ENCODE measurements around the gene COL4A3. TPM values are rescaled to one million over a fixed set of nuclear protein-coding genes. Genes with fewer than 3 reads are reported as not detected.
A peak's percentile ranks its signal among the peaks of the same experiment; 100 is the strongest.

The COL4A3 gene
- total RNA-seq, 4 donors from 2014 or later, result under 0.01 to 67.7 (median 10.2) TPM

DNA sequence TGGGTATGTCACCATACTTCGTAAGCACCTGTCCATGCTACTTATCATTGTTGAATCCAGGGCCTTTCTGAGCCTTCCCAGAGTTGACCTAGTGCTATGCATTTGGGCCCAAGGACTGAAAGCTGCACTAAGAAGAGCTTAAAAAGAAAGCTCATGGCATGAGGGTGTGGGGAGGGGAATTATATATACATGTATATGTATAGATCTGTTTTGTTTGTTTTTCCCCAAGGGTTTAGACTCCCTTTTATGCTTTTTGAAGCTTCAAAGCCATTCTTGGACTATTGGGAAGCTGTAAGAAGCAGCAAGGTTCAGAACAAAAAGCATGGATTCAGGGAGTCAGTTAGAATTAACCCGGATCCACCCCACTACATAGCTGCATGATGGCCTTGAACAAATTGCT is 183.9 kb downstream of the COL4A3 start:
- no peak for TF ChIP-seq POLR2A (IDR thresholded peaks at IDR 0.05)
- no peak for TF ChIP-seq CTCF (IDR thresholded peaks at IDR 0.05)
- Histone ChIP-seq H3K9me3 (no peaks in the 10 kb centered on the region), H3K36me3 (peaks cover 0 to 43% (median 0%) of the 10 kb centered on the region in 3 donors), H3K4me1 (no peaks in the 10 kb centered on the region), H3K4me3 (no peak overlapping the region), H3K27ac (no peak overlapping the region), H3K27me3 (no peaks in the 10 kb centered on the region)
- no peak for DNase-seq

- TF ChIP-seq CTCF (IDR thresholded peaks at IDR 0.05) (no peak), POLR2A (IDR thresholded peaks at IDR 0.05) (no peak)
- DNase-seq, result no peak
- H3K9me3 ChIP-seq, result no peaks in the 10 kb centered on the region
- peaks cover 0 to 36% (median 0%) of the 10 kb centered on the region in 3 donors for H3K36me3 ChIP-seq
- no peaks in the 10 kb centered on the region for H3K27me3 ChIP-seq
- no peak overlapping the region for H3K4me3 ChIP-seq
- H3K27ac ChIP-seq, result no peak overlapping the region
- no peaks in the 10 kb centered on the region for H3K4me1 ChIP-seq
Measured at GRCh38 chr2:227349989-227350612, 185.7 kb downstream of the COL4A3 start.

DNA sequence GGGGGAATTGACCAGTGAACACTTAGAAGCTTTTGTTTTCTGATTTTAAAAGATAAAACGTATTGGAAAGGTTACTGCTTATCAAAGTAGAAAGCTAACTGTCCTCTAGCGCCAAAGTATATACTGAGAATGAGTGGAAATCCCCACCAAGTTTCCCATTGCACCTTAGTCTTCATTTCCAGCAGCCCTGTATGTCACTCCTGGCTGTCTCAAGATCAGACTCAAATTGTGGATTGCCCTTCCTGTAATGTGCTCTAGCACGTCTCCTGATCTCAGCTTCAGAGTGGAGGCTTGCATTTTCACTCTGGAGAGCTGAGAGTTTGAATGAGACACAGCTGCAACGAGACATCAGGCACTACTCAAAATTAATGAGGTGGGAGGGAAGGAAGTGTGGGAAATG is 187.2 kb downstream of the COL4A3 start:
- Histone ChIP-seq H3K36me3 (peaks cover 0 to 48% (median 0%) of the 10 kb centered on the region in 3 donors), H3K9me3 (no peaks in the 10 kb centered on the region), H3K27ac (no peak overlapping the region), H3K27me3 (no peaks in the 10 kb centered on the region), H3K4me1 (no peaks in the 10 kb centered on the region), H3K4me3 (no peak overlapping the region)
- no peak for DNase-seq
- no peak for TF ChIP-seq POLR2A (IDR thresholded peaks at IDR 0.05)
- no peak for TF ChIP-seq CTCF (IDR thresholded peaks at IDR 0.05)

DNA sequence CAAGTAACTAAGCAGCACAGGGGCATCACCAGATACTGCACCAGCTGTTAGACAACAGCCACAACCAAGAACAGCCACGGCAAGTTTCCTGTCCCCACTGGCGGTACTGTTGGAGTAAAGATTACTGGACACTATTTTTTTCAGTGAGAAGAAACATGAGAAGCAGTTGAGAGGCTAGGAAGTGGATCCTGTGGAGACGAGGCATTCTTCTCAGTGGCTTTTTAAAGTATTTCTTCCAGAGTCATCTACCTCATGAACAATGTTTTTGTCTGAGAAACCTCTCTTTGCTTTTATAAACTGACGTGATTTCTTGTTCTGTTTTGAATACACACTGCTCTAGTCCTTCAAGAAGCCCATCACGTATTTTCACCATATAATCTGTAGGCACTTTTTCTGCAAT is 195.9 kb downstream of the COL4A3 start:
- peaks cover 0 to 70% (median 0%) of the 10 kb centered on the region in 3 donors for H3K36me3 ChIP-seq
- no peak for DNase-seq
- H3K4me3 ChIP-seq, result no peak overlapping the region
- H3K27ac ChIP-seq, result no peak overlapping the region
- no peaks in the 10 kb centered on the region for H3K4me1 ChIP-seq
- no peaks in the 10 kb centered on the region for H3K9me3 ChIP-seq
- no peak for TF ChIP-seq POLR2A (IDR thresholded peaks at IDR 0.05)
- no peaks in the 10 kb centered on the region for H3K27me3 ChIP-seq

DNA sequence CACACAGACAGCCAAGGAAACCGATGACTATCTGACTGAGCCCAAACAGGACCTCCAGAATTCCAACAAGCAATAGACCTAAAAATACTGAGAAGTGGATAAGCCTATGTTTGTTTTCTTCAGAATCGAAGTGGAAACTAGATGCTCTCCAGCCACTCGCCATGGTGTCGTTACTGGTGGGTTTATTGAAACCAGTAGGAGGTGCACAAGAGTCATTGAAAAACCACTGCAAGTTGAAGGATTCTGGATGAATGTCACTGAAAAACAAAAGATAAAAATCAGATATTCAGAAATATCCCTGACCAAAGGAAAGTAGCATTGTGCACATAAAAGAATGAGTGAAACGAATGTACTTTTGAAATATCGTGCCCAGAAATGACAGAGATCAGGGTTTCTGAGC is 199.3 kb downstream of the COL4A3 start:
- TF ChIP-seq CTCF (IDR thresholded peaks at IDR 0.05) (peak in 4 of 6 experiments; percentile 26 to 45 (median 43)), POLR2A (IDR thresholded peaks at IDR 0.05) (no peak)
- H3K36me3 ChIP-seq, result peaks cover 0 to 43% (median 0%) of the 10 kb centered on the region in 3 donors
- H3K4me3 ChIP-seq, result no peak overlapping the region
- no peaks in the 10 kb centered on the region for H3K4me1 ChIP-seq
- H3K27ac ChIP-seq, result no peak overlapping the region
- no peaks in the 10 kb centered on the region for H3K9me3 ChIP-seq
- DNase-seq, result no peak
- no peaks in the 10 kb centered on the region for H3K27me3 ChIP-seq

Other genes with a start within 250 kb of the COL4A3 start
- gene COL4A4, start 419 bp upstream of the COL4A3 start, total RNA-seq, result 10 to 100 TPM in 1 of 4 donors, 1 to 10 TPM in 1, under 1 TPM in 2; 0.53 to 24.8 (median 0.95) TPM
- gene MFF, start 160.6 kb downstream of the COL4A3 start, total RNA-seq, result 100 to 1,000 TPM in 3 of 4 donors, 10 to 100 TPM in 1; 64.8 to 182 (median 109) TPM
- gene TM4SF20, start 214.7 kb downstream of the COL4A3 start, total RNA-seq, result 100 to 1,000 TPM in 3 of 4 donors, 1 to 10 TPM in 1; 4.1 to 489 (median 221) TPM
- not detected for gene SCYGR1, start 223.3 kb downstream of the COL4A3 start, total RNA-seq

Data from Peyer's patch (tissue), 4 donors.